Bronchial epithelial cell (primary cell): ENCODE measurements around the gene SLC32A1. TPM values are rescaled to one million over a fixed set of nuclear protein-coding genes. Genes with fewer than 3 reads are reported as not detected.

Experiments used
- DNase-seq: peaks from one replicate; pipeline ENCODE4 v3.0.0-alpha.2; 2010; ENCODE audit warnings: low read depth
- FAIRE-seq: peaks from 2 replicates; lab custom pipeline; 2011; peaks lifted over from hg19 to GRCh38; lab: Jason Lieb, UNC
- H3K27me3 ChIP-seq: 2 replicates; pipeline ENCODE4 v1.5.1; 2011; ENCODE audit warnings: low read length; ENCODE audit not compliant: control insufficient read depth, insufficient read depth
- H3K36me3 ChIP-seq: 2 replicates; pipeline ENCODE4 v1.5.1; 2011; ENCODE audit warnings: low read length; ENCODE audit not compliant: control insufficient read depth, insufficient read depth
- H3K4me3 ChIP-seq: 2 replicates; pipeline ENCODE4 v1.5.1; 2011; ENCODE audit warnings: mild to moderate bottlenecking, low read depth, low read length, control low read depth
- total RNA-seq: library from RNA; depleted of rRNA; stranded (reverse); fragments of >200 nt; gene quantifications from 2 replicates; pipeline ENCODE4 v1.2.1, GENCODE V29; 2014
- TF ChIP-seq, protein P1 (sequence below): IDR thresholded peaks from 2 replicates; pipeline ENCODE4 v1.5.1; 2011; ENCODE audit warnings: mild to moderate bottlenecking, moderate library complexity, low read length, control low read depth, inconsistent platforms; ENCODE audit not compliant: insufficient read depth, severe bottlenecking

Gene SLC32A1
- total RNA-seq, 1 donor from 2014 or later, result under 0.01 TPM

DNA sequence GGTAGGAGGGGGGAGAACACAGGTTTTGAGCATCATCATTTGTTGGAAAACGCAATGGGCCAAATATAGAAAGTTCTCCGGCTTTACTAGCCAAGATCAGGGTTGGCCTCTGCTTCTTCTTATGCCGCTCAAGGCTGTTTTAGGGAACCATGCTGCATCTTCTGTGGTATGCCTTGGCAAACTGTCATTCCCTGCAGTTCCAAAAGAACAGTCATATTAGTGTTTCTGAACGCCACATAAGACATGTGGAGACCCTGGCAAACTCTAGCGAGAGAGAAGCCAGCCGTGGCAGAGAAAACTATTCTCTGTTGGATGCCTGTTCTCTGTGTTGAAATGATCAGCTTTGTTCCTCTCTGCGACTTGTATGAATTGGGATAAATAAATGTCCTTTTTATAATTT is 34.8 kb downstream of the SLC32A1 start:
- DNase-seq (no peak), FAIRE-seq (no peak)
- TF ChIP-seq, protein P1, sequence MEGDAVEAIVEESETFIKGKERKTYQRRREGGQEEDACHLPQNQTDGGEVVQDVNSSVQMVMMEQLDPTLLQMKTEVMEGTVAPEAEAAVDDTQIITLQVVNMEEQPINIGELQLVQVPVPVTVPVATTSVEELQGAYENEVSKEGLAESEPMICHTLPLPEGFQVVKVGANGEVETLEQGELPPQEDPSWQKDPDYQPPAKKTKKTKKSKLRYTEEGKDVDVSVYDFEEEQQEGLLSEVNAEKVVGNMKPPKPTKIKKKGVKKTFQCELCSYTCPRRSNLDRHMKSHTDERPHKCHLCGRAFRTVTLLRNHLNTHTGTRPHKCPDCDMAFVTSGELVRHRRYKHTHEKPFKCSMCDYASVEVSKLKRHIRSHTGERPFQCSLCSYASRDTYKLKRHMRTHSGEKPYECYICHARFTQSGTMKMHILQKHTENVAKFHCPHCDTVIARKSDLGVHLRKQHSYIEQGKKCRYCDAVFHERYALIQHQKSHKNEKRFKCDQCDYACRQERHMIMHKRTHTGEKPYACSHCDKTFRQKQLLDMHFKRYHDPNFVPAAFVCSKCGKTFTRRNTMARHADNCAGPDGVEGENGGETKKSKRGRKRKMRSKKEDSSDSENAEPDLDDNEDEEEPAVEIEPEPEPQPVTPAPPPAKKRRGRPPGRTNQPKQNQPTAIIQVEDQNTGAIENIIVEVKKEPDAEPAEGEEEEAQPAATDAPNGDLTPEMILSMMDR, result no peak
- H3K36me3 ChIP-seq, result peaks cover 16% of the 10 kb centered on the region
- no peak overlapping the region for H3K4me3 ChIP-seq
- no peaks in the 10 kb centered on the region for H3K27me3 ChIP-seq

- DNase-seq, result no peak
- Histone ChIP-seq H3K36me3 (peaks cover 9% of the 10 kb centered on the region), H3K27me3 (no peaks in the 10 kb centered on the region), H3K4me3 (no peak overlapping the region)
- no peak for FAIRE-seq
- TF ChIP-seq, protein P1, result no peak
These were observed 36.7 kb downstream of the SLC32A1 start for GRCh38 chr20:38760978-38761377.

DNA sequence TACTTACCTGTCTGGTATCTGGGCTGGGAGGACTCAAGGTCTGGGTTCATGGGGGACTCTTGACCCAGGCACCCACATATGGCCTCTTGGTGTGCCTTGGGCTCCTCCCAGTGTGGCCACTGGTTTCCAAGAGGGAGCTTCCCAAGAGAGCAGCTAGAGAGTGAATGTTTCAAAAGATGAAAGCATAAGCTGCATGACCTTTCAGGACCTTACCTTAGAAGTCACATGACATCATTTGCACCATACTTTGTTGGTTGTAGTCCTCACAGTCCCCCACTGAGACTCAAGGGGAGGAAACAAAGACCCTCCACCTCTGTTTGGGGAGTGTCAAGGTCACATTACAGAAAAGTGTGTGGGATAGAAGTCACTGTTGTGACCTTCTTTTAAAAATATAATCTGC is 37.9 kb downstream of the SLC32A1 start:
- peaks cover 9% of the 10 kb centered on the region for H3K36me3 ChIP-seq
- FAIRE-seq (no peak), DNase-seq (no peak)
- TF ChIP-seq, protein P1, result no peak
- H3K4me3 ChIP-seq, result no peak overlapping the region
- no peaks in the 10 kb centered on the region for H3K27me3 ChIP-seq

DNA sequence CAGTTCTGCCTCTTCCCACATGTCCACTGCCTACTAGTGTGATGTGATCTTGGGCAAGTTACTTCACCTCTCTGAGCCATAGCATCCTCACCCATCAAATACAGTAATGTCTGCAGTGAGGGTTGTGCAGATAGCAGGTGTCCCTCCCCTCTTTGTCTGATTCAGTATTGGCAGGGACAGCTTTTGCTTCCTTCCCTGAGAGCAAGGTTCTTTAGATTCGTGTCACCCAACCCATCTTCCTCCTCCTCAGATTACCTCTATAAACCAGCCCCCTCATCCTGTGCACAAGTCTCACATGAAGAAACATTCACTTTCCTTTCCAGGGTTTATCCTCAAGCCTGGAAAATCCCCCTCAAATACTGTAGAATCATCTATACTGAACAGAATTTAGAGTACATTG is 39.3 kb downstream of the SLC32A1 start:
- DNase-seq, result no peak
- FAIRE-seq, result no peak
- H3K4me3 ChIP-seq, result no peak overlapping the region
- H3K36me3 ChIP-seq, result peaks cover 11% of the 10 kb centered on the region
- H3K27me3 ChIP-seq, result no peaks in the 10 kb centered on the region
- TF ChIP-seq, protein P1, result no peak

DNA sequence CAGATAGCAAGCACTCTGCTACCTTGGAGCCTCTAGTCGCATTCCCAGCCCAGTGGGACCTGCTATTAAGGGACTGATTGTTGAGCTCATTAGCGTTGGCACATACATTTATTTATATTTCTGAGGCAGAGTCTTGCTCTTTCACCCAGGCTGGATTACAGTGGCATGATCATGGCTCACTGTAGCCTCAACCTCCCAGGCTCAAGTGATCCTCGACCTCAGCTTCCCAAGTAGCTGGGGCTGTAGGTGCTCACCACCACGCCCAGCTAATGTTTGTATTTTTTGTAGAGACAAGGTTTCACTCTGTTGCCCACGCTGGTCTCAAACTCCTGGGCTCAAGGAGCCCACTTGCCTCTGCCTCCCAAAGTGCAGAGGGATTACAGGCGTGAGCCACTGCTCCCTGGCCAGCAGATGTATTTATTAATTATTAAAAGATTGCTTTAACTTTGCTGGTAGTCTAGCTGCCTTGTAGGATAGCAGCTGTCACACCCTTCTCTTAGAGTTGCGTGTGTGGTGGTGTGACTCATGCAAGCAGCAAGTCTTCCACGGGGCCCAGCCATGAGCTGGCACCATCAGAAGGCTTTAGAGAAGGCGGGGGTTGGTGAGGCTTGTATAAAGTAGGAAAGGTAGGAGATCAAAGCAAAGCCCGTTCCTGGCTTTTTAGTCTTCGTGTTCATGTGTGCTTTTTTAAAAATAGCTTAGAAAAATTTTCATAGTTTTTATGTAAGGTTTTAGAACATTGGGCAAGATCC is 40.5 kb downstream of the SLC32A1 start:
- FAIRE-seq (no peak), DNase-seq (peak; percentile 91)
- no peaks in the 10 kb centered on the region for H3K27me3 ChIP-seq
- H3K4me3 ChIP-seq, result no peak overlapping the region
- TF ChIP-seq, protein P1, result no peak
- peaks cover 11% of the 10 kb centered on the region for H3K36me3 ChIP-seq

DNA sequence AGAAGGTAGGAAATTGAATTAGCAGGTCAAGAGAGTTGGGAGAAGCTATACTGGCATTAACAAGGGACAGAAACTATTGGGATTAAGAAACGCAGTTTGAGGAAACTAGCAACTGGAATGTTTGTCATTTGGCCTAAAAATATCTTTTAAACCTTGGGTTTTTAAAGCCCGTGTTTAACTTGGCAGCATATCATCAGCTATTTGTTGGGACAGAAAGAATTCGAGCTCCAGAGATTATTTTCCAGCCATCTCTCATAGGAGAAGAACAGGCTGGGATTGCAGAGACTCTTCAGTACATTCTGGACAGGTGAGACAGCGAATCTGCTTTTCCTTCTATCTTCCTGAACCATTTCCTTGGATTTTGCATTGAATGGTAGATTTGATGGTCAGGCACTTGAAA is 41.8 kb downstream of the SLC32A1 start:
- TF ChIP-seq, protein P1, result no peak
- Histone ChIP-seq H3K36me3 (peaks cover 9% of the 10 kb centered on the region), H3K4me3 (no peak overlapping the region), H3K27me3 (no peaks in the 10 kb centered on the region)
- FAIRE-seq (no peak), DNase-seq (no peak)
